Activated naive CD8-positive, alpha-beta T cell (primary cell): ENCODE results near the gene GGN.

Experiments used
- H3K27ac Mint-ChIP-seq: one replicate; pipeline ENCODE4 v1.8.0; 2021; ENCODE audit warnings: mixed read lengths
- H3K27me3 Mint-ChIP-seq: one replicate; pipeline ENCODE4 v1.8.0; 2021; ENCODE audit warnings: mixed read lengths
- H3K36me3 Mint-ChIP-seq: one replicate; pipeline ENCODE4 v1.8.0; 2021; ENCODE audit warnings: mixed read lengths
- H3K4me1 Mint-ChIP-seq: one replicate; pipeline ENCODE4 v1.8.0; 2021; ENCODE audit warnings: low read depth, mixed read lengths
- H3K4me3 Mint-ChIP-seq: one replicate; pipeline ENCODE4 v1.8.0; 2021; ENCODE audit warnings: mild to moderate bottlenecking, mixed read lengths
- H3K9me3 Mint-ChIP-seq: one replicate; pipeline ENCODE4 v1.8.0; 2021; ENCODE audit warnings: low read depth, mixed read lengths

GGN gene

GRCh38 chr19:38385804-38386257 is 2.0 kb downstream of the GGN start:
- Mint-ChIP-seq H3K27ac (no peak overlapping the region), H3K27me3 (peaks cover 3% of the 10 kb centered on the region), H3K4me3 (no peak overlapping the region), H3K36me3 (peaks cover 18% of the 10 kb centered on the region), H3K4me1 (peaks cover 18% of the 10 kb centered on the region), H3K9me3 (no peaks in the 10 kb centered on the region)

- Mint-ChIP-seq H3K27me3 (peaks cover 3% of the 10 kb centered on the region), H3K27ac (no peak overlapping the region), H3K4me3 (no peak overlapping the region), H3K9me3 (no peaks in the 10 kb centered on the region), H3K4me1 (peaks cover 18% of the 10 kb centered on the region), H3K36me3 (peaks cover 20% of the 10 kb centered on the region)
Measured at GRCh38 chr19:38385057-38385803, 2.6 kb downstream of the GGN start.

- Mint-ChIP-seq H3K4me3 (no peak overlapping the region), H3K4me1 (peaks cover 17% of the 10 kb centered on the region), H3K9me3 (no peaks in the 10 kb centered on the region), H3K27ac (no peak overlapping the region), H3K27me3 (peaks cover 3% of the 10 kb centered on the region), H3K36me3 (peaks cover 24% of the 10 kb centered on the region)
Measured at GRCh38 chr19:38384209-38385027, 3.4 kb downstream of the GGN start.

GRCh38 chr19:38383743-38384142 is 4.1 kb downstream of the GGN start:
- peaks cover 25% of the 10 kb centered on the region for H3K36me3 Mint-ChIP-seq
- peaks cover 3% of the 10 kb centered on the region for H3K27me3 Mint-ChIP-seq
- no peak overlapping the region for H3K27ac Mint-ChIP-seq
- no peaks in the 10 kb centered on the region for H3K9me3 Mint-ChIP-seq
- peaks cover 15% of the 10 kb centered on the region for H3K4me1 Mint-ChIP-seq
- H3K4me3 Mint-ChIP-seq, result no peak overlapping the region

- no peak overlapping the region for H3K27ac Mint-ChIP-seq
- H3K36me3 Mint-ChIP-seq, result peaks cover 25% of the 10 kb centered on the region
- H3K9me3 Mint-ChIP-seq, result no peaks in the 10 kb centered on the region
- H3K27me3 Mint-ChIP-seq, result peaks cover 3% of the 10 kb centered on the region
- H3K4me1 Mint-ChIP-seq, result peaks cover 14% of the 10 kb centered on the region
- H3K4me3 Mint-ChIP-seq, result no peak overlapping the region
Measured at GRCh38 chr19:38383184-38383583, 4.7 kb downstream of the GGN start.

- Mint-ChIP-seq H3K27me3 (no peaks in the 10 kb centered on the region), H3K36me3 (peaks cover 27% of the 10 kb centered on the region), H3K27ac (no peak overlapping the region)
Measured at GRCh38 chr19:38381138-38381537, 6.7 kb downstream of the GGN start.

GRCh38 chr19:38378866-38379265 is 9.0 kb downstream of the GGN start:
- no peak overlapping the region for H3K27ac Mint-ChIP-seq
- H3K36me3 Mint-ChIP-seq, result peaks cover 28% of the 10 kb centered on the region
- peaks cover 25% of the 10 kb centered on the region for H3K4me1 Mint-ChIP-seq
- no peak overlapping the region for H3K4me3 Mint-ChIP-seq
- no peaks in the 10 kb centered on the region for H3K27me3 Mint-ChIP-seq
- no peaks in the 10 kb centered on the region for H3K9me3 Mint-ChIP-seq

More at GRCh38 chr19:38381138-38381537, 6.7 kb downstream of the GGN start:
- Mint-ChIP-seq H3K4me3 (no peak overlapping the region), H3K4me1 (peaks cover 12% of the 10 kb centered on the region), H3K9me3 (no peaks in the 10 kb centered on the region)

- H3K9me3 Mint-ChIP-seq, result no peaks in the 10 kb centered on the region
- H3K4me1 Mint-ChIP-seq, result peaks cover 25% of the 10 kb centered on the region
- H3K4me3 Mint-ChIP-seq, result peak overlapping the region; percentile 99
- H3K27me3 Mint-ChIP-seq, result no peaks in the 10 kb centered on the region
- H3K27ac Mint-ChIP-seq, result peak overlapping the region; percentile 61
- peaks cover 21% of the 10 kb centered on the region for H3K36me3 Mint-ChIP-seq
Measured at GRCh38 chr19:38377052-38377451, 10.8 kb downstream of the GGN start.

GRCh38 chr19:38376576-38376975 is 11.3 kb downstream of the GGN start:
- Mint-ChIP-seq H3K27ac (peak overlapping the region; percentile 61), H3K9me3 (no peaks in the 10 kb centered on the region), H3K4me3 (peak overlapping the region; percentile 99), H3K4me1 (peaks cover 25% of the 10 kb centered on the region), H3K36me3 (peaks cover 18% of the 10 kb centered on the region), H3K27me3 (no peaks in the 10 kb centered on the region)

- H3K4me1 Mint-ChIP-seq, result peaks cover 25% of the 10 kb centered on the region
- no peaks in the 10 kb centered on the region for H3K9me3 Mint-ChIP-seq
- no peaks in the 10 kb centered on the region for H3K27me3 Mint-ChIP-seq
- H3K27ac Mint-ChIP-seq, result no peak overlapping the region
- H3K36me3 Mint-ChIP-seq, result peaks cover 16% of the 10 kb centered on the region
- H3K4me3 Mint-ChIP-seq, result peak overlapping the region; percentile 99
Measured at GRCh38 chr19:38375748-38376147, 12.1 kb downstream of the GGN start.

- peak overlapping the region; percentile 99 for H3K4me3 Mint-ChIP-seq
- H3K4me1 Mint-ChIP-seq, result peaks cover 25% of the 10 kb centered on the region
- H3K27me3 Mint-ChIP-seq, result no peaks in the 10 kb centered on the region
- H3K9me3 Mint-ChIP-seq, result no peaks in the 10 kb centered on the region
- peaks cover 13% of the 10 kb centered on the region for H3K36me3 Mint-ChIP-seq
- H3K27ac Mint-ChIP-seq, result peak overlapping the region; percentile 98
Measured at GRCh38 chr19:38375098-38375493, 12.7 kb downstream of the GGN start.

- Mint-ChIP-seq H3K36me3 (peaks cover 11% of the 10 kb centered on the region), H3K27me3 (peaks cover 1% of the 10 kb centered on the region), H3K9me3 (no peaks in the 10 kb centered on the region), H3K27ac (peak within 1 kb of the TSS; percentile 98), H3K4me1 (peaks cover 24% of the 10 kb centered on the region), H3K4me3 (peak within 1 kb of the TSS; percentile 99)
Measured at GRCh38 chr19:38374332-38375097, 13.3 kb downstream of the GGN start, which contains the start of gene PSMD8. Gene PSMD8 (plus strand): TSS chr19:38374571. CDS start chr19:38374602, 31 bp downstream.

GRCh38 chr19:38373907-38374331 is 13.9 kb downstream of the GGN start:
- Mint-ChIP-seq H3K9me3 (no peaks in the 10 kb centered on the region), H3K27me3 (peaks cover 2% of the 10 kb centered on the region), H3K27ac (peak overlapping the region; percentile 98), H3K4me3 (peak overlapping the region; percentile 99), H3K4me1 (peaks cover 22% of the 10 kb centered on the region), H3K36me3 (peaks cover 9% of the 10 kb centered on the region)

- Mint-ChIP-seq H3K36me3 (peaks cover 5% of the 10 kb centered on the region), H3K27me3 (peaks cover 6% of the 10 kb centered on the region), H3K4me3 (no peak overlapping the region), H3K4me1 (peaks cover 16% of the 10 kb centered on the region), H3K9me3 (no peaks in the 10 kb centered on the region), H3K27ac (no peak overlapping the region)
Measured at GRCh38 chr19:38371081-38371480, 16.8 kb downstream of the GGN start.
